Stimulated activated CD8-positive, alpha-beta memory T cell treated with anti-CD3 and anti-CD28 coated beads, Interleukin-12 subunit alpha, Interleukin-12 subunit beta, amount 100 ng/mL, for 24 hours (primary cell): ENCODE data around the gene MSLN.

Experiments used
- DNase-seq: peaks from one replicate; pipeline ENCODE4 v3.0.0-alpha.2; 2020; ENCODE audit errors: extremely low read depth

Gene MSLN

DNA sequence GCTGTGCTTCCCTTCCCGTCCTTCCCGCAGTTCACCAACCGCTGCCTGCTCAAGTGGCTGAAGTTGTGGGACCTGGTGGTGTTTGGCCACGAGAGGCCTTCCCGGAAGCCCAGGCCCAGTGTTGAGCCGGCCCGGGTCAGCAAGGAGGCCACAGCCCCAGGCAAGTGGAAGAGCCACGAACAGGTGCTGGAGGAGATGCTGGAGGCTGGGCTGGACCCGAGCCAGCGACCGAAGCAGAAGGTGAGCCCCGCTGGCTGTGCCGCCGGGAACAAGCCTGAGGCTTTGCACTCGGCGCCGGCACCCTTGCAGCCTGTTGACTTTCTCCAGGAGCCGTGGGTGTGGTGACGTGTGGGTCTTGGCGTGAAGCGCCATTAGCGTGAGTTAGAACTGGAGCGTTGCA is 30.6 kb downstream of the MSLN start:
- no peak for DNase-seq

DNA sequence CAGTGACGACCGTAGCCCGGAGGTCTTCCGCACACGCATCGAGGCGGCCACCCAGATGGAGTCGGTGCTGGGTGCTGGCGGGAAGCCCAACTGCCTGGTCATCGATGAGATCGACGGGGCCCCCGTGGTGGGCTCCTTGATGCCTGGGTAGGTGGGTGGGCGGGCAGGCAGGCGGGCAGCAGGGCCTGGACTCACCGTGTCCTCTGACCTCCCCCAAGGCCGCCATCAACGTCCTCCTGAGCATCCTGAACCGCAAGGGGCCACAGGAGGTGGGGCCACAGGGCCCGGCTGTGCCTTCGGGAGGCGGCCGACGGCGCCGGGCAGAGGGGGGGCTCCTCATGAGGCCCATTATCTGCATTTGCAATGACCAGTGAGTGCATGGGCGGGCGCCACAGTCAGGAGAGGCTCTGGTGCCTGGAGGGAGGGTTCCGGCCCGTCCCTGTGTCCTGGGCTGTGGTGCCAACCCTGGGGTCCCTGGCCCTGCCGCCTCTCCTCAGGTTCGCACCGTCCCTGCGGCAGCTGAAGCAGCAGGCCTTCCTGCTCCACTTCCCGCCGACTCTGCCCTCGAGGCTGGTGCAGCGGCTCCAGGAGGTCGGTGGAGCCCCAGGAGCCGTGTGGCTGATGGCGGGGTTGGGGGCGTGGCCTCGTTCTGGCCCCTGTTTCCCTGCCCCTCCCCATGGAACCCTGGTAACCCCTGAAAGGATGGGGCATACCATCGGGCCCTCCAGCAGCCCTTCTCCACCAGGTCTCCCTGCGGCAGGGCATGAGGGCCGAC is 31.9 kb downstream of the MSLN start:
- no peak for DNase-seq

DNA sequence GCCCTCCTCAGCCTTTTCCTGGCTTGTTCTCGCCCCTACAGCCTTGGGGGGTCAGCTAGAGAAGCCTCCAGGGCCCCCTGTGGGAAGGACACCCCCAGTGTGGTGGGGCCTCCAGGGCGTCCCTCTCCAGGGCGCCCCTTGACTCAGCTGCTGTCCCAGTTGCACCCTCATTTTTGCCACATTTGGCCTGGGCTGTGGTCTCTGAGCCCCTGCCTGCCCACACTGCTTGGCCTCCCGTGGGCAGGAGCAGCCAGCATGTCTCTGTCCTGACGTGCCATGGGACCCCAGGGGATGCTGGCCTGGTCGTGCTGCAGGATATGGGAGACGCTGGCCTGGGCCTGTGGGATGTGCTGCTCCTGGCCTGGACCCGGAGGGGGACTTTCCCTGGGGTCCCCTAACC is 32.9 kb downstream of the MSLN start:
- DNase-seq = no peak

DNA sequence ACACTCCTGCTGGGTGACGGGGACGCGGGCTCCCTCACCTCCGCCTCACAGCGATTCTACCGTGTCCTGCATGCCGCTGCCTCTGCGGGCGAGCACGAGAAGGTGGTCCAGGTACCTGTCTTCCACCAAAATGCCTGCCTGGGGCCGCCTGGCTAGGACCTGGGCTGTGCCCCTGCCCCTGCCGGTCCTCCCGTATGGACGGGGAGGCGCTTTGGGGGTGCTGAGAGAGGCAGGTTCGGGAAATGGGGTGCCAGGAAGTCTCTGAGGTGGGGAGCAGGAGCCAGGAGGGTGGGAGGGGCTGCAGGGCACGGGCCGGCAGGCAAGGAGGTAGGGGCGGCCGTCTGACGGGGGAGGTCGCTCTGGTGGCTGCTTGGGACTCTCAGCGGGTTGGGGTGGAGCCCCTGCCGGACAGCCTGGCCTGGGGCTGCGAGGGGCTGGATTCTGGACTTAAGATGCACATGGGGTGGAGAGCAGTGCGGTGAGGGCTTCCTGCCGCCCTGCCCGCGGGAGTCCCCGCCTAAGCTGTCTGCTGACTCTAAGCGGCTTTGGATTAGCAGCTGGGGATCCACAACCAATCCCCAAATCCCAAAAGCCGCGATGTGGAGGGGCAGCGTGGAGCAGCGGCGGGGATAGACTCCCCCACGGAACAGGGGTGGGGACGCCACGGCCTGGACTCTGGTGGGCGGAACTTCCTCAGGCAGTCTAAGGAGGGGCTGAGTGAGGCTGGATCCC is 33.7 kb downstream of the MSLN start:
- no peak for DNase-seq

DNA sequence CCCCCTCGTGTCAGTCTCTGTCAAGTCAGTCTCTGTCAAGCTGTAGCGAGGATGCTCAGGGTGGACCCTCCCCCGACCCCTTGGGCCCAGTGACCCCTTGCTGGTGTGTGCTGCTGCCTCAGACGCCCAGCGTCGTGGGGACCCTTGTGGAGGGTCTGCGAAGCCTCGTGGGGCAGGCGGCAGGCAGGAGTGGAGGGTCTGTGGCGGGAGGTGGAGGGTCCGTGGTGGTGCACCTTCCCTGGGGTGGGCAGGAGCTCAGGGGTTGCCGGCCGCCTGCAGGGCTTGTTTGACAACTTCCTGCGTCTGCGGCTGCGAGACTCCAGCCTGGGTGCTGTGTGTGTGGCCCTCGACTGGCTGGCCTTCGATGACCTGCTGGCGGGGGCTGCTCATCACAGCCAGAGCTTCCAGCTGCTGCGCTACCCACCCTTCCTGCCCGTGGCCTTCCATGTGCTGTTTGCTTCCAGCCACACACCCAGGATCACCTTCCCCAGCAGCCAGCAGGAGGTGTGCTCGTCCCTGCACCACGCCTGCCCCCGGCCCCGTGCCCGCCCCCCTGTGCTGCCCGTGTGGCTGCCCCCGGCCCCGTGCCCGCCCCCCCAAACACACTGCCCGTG is 34.4 kb downstream of the MSLN start:
- DNase-seq = no peak

DNA sequence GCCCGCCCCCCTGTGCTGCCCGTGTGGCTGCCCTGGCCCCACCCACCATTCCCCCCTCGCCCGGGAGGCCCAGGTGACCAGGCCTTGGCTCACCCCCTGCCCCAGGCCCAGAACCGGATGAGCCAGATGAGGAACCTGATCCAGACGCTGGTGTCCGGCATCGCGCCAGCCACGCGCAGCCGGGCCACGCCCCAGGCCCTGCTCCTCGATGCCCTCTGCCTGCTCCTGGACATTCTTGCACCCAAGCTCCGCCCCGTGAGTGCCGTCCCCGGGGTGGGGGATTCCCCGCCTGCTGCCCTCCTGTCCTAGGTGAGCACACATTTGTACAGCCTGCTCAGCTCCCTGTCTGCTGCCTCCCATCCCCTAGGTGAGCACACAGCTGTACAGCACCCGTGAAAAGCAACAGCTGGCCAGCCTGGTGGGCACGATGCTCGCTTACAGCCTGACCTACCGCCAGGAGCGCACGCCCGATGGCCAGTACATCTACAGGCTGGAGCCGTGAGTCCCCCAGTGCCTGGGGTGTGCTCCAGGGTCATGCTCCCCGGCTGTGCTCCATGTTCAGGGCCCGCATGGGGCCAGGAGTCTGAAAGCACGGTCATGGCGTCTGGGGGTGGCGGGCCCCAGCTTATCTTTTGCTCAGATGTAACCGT is 35.2 kb downstream of the MSLN start:
- no peak for DNase-seq

DNA sequence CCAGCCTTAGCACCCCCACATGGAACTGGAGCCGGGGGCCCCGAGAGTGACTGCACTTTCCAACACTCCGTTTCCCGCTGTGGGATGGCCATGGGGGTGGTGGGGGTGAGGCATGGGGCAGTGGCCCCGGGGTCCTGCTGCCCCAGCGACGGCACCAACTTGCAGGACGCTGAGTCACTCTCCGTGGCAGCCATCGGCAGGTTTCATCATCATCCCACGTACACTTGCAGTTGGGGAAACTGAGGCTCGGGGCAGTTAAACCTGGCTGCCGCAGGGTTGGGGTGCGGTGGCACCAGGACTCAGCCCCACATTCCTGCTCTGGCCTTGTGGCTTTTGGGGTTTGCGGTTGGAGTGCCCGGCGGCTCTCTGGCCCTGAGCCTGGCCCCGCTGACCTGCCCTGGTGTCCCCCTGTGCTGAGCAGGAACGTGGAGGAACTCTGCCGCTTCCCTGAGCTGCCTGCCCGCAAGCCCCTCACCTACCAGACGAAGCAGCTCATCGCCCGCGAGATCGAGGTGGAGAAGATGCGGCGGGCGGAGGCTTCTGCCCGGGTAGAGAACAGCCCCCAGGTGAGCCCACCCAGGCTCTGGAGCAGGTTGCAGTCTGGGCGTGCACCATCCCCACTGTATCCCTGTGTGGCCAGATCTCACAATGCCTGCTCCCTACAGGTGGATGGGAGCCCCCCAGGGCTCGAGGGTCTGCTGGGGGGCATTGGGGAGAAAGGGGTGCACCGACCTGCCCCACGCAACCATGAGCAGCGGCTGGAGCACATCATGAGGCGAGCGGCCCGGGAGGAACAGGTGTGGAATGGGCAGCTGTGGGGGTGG is 36.0 kb downstream of the MSLN start:
- DNase-seq = no peak

DNA sequence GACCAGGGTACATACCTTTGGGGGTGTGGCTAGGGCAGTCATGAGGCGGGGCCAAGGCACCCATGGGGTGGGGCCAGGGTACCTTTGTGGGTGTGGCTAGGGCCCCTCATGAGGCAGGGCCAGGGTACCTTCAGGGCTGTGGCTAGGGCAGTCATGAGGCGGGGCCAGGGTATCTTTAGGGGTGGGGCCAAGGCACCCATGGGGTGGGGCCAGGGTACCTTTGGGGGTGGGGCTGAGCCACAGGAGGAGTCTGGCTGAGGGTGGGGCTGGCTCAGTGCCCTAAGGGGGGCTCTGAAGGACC is 36.5 kb downstream of the MSLN start:
- no peak for DNase-seq

DNA sequence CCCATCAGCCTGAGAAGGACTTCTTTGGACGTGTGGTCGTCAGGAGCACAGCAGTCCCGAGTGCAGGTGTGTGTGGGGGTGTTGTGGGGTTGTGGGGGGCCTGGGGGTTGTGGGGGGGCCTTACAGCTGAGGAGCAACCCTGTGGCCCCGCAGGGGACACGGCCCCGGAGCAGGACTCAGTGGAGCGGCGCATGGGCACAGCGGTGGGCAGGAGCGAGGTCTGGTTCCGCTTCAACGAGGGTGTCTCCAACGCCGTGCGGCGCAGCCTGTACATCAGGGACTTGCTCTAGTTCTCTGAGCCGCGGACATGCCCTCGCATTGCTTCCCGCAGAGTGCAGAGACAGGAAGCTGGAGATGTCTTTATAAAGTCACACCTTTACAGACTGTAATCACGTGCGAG is 37.2 kb downstream of the MSLN start:
- DNase-seq = no peak

DNA sequence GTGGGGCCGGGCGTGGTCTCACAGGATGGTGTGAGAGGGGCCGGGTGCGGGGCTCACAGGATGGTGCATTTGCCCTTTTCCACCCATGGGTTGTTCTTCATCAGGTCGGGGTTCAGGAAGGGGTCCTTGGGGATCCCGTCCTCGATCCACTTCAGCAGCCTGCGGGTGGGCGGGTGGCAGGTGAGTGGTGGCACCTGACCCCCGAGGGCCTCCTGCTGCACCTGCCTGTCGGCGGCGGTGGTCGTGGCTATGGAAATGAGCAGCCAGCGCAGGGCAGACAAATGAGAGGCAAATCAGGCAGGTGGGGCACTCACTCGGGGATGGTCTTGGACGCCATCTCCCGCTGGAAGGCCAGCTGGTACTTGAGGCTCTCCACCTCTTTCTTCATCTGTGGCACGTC is 38.1 kb downstream of the MSLN start:
- DNase-seq = no peak

DNA sequence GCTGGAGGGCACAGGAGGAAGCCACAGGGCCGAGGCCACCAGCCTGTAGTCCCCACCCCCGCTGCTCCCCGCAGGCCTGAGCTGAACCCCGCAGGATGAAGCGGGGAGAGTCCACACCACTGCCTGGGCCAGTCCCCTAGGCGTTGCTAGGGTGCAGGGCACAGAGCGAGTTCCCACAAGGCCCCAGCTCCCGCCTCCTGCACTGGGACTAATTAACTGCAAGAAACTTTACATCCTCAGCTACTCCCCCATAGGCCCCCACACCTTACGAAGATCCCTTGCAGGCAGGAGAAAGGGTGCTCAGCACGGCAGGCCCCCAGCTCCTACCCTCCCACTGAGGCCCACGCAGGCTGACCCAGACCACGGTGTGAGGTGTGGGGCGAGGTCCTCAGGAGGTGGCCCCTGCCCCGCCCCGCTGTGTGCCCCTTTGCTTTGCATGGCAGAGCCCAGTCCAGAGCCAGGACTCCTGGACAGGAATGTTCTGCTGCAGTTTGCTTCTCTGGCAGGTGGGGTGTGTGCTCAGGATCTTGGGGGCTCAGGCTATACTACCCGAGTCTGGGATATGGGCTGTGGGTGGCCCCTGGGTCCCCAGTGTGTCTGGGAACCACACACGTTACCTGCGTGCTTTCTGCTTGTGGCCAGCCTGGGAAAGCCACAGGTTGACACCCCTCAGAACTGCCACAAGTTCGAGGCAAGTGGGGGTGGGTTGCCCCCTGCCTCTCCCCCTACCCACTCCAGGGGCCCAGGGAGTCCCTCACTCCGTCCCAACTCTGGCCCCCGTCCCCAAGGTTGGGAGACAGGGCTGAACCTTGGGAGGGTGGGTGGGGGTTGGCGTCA is 38.8 kb downstream of the MSLN start:
- DNase-seq = no peak

DNA sequence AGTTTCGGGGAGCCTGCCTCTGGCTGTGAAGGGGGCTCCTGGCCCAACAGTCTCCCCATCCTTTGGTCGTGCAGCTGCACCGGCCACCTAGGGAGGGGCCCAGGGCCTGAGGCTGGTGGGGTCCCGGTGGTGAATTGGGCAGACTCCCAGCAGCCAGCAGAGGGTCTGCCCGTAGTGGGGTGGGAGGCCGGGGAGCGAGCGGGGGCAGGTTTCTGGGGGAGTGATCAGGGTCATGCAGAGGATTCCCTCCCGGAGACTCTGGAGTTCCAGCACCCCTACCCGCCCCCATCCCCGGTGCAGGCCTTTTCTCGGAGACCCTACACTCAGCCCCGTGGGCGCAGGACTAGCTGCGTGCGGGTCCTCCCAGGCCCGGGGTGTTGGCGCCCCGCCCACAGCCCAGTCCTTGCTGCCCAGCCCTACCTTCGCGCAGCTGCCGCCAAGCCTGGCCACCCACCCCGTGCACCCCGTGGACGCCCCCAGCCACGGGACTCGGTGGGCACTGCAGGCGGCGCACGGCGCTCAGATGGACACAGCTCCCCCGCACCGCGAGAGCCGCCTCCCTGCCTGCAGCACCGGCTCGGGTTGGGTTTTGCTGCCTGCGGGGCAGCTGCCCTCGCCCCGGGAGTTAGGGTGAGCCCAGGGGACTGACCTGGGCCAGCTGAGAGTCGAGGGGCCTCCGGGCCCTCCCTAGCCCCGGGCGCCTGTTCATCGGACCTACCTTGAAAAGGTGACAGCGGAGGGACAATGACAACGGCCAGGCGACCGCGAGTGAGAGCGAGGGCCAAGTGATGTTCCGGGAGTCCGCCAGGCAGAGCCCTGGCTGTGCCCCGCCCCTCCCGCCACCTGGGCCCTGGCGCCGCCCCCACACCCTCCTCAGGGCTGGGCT is 39.7 kb downstream of the MSLN start, which contains the start of gene GNG13:
Gene GNG13 (minus strand): TSS at position 787 of the 886 bp plus-strand sequence. CDS start 1,657 bp downstream, outside the sequence.
- DNase-seq = no peak

DNA sequence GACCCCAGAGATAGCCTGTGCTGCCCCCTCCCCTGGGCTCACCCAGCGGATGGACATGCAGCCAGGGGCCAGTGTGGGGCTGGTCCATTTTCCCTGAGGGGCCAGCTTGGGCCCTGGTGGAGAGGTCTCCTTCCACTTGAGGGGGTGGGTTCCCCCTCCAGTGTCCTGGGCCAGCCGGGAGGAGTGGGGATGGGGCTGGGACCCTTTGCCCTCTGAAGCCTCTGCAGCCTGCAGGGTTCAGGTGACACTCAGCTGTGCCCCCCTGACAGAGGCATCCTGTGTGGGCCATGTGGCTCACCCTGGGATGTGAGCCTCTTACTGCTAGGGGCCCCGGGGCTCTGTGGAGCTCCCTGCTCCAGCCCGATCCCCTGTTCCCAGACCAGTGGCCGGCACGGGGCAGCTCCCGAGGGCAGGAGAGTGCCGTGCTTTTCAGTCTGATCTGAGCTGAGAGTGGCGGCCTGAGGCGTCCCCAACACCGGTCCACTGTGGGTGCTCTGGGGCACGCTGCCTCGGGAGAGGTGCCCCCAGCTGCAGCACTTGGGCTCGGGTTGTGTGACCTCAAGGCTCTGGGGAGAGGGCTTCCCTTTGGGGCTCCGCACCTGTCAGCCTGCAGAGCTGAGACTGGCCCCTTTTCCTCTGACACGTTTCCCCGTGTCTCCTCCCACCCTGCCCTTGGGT is 40.4 kb downstream of the MSLN start:
- no peak for DNase-seq

DNA sequence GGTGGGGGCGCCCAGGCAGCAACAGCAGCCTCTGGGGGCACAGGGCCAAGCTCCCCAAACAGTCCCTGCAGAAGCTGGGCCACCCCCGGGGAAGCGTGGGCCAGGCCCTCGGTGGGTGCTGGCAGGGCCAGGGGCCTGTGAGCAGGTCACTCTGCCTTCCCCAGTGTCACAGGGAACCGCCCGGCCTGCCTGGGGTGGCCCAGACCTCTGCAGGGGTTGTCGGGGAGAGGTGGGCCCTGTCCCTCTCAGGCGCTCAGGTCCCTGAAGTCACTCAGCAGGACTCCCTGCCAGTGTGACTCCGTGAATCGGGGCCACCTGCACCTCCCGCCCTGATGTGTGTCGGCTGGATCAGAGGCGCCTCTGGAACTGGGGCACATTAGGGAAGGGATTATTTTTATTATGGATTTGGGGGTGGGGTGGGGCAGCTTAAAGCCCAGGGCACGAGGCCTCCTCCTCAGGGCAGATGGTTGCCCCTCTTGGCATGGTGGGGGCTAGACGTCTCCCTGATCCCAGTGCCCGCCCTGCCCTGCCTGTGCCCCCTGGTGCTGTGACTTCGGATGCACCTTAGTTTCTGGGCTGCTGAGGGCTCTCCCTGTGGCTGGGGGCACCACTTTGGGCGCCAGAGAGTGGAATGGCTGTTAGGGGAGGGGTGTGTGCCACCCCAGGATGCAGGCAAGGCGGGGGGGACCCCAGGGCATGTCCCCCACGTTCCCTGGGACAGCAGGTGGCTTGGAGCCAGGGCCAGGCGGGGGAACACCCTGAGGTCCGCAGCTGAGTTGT is 41.2 kb downstream of the MSLN start:
- no peak for DNase-seq

DNA sequence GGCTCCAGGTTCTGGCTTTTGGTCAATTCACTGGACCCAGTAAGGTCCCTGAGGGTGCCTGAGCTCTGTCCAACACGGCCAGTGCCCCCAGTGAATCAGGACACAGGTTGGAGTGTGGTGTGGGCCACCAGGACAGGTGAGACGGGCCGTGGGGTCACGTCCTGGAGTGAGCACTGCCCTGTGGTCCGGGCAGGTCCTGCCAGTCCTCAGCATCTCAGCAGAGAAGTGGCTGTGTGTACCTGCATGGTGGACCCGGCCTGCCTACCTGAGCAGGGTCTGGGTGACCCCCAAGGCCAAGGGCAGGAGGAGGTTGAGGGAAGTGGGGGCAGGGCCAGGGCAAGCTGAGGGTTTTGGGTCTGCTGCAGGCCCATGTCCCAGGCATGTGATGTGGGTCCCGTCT is 41.9 kb downstream of the MSLN start:
- no peak for DNase-seq

DNA sequence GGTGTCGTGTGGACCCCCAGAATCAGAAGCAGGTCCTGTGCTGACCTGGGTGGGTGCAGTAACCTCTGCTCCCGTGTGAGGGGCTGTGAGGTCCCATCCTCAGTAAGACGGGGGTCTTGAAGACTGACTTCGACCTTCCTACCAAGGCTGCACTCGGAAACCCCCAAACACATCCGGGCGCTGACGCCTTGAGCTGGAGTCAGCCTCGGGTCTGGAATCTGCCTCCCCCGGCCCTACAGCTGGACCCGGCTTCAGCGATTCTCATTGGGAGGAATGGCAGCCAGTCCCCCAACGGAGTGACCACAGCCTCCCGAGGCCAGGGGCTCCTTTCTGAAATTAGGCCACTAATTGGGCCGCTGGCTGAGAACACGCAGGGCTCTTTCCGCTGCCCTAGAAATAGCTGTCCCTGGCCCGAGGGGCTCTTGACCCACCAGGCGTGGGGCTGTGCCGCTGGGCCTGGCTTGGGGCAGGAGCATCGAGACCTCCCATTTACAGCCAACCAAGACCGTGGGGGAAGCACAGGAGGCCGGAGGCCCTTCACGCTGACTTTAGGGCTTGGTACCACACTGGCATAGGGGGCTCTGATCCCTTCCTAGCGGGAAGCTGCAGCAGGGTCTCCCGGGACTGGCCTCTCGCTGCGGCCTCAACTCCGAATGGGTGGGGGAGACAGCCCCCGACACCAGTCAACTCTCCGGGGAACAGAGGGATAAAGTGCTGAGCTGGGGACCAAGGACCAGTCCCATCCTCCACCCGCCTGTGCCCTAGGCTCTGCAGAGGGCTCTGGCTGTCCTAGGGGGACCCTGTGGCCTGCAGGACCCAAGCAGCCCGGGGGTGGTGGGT is 42.6 kb downstream of the MSLN start:
- no peak for DNase-seq

DNA sequence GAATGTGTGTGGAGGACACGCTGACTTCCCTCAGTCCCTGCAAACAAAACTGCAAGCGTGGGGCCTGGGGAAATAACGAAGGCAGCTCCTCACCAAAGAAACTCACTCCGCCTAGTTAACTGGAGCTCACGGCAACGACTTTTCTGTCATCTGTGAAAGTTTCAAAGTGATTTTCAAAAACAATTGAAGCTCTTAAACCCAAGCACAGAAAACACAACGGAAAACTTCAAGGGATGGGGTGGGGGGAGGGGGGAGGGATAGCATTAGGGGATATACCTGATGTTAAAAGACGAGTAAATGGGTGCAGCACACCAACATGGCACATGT is 43.2 kb downstream of the MSLN start:
- no peak for DNase-seq
